DOHH2 (cell line): Measurements from ENCODE around the gene INHBB.
A peak's percentile ranks its signal among the peaks of the same experiment; 100 is the strongest.

ENCODE experiments used
- H3F3A ChIP-seq: fragments of 200-600 bp; sonication (generic), shearing (Covaris generic); 2 replicates; pipeline ENCODE4 v1.6.0; 2016; ENCODE audit warnings: antibody characterized with exemption, mild to moderate bottlenecking; ENCODE audit not compliant: control insufficient read depth, insufficient read depth
- H3K27ac ChIP-seq: fragments of 200-600 bp; sonication (generic); 2 replicates; pipeline ENCODE4 v1.5.1; 2014; ENCODE audit warnings: low read depth, mild to moderate bottlenecking, low read length, moderate library complexity
- H3K27me3 ChIP-seq: fragments of 200-600 bp; sonication (generic); 2 replicates; pipeline ENCODE4 v1.6.1; 2014; ENCODE audit warnings: mild to moderate bottlenecking, low read length, mixed read lengths; ENCODE audit not compliant: control insufficient read depth
- H3K36me3 ChIP-seq: fragments of 200-600 bp; sonication (generic); 2 replicates; pipeline ENCODE4 v1.6.1; 2014; ENCODE audit warnings: mild to moderate bottlenecking, low read length, moderate library complexity, mixed read lengths; ENCODE audit not compliant: control insufficient read depth
- H3K4me1 ChIP-seq: fragments of 200-600 bp; sonication (generic); 2 replicates; pipeline ENCODE4 v1.6.1; 2014; ENCODE audit warnings: mild to moderate bottlenecking, low read length, mixed read lengths; ENCODE audit not compliant: control insufficient read depth
- H3K4me2 ChIP-seq: fragments of 200-600 bp; sonication (generic); 2 replicates; pipeline ENCODE4 v1.6.0; 2014; ENCODE audit warnings: mild to moderate bottlenecking, low read length, moderate library complexity
- H3K4me3 ChIP-seq: fragments of 200-600 bp; sonication (generic); 2 replicates; pipeline ENCODE4 v1.5.1; 2014; ENCODE audit warnings: mild to moderate bottlenecking, low read length, mixed read lengths
- H3K79me2 ChIP-seq: fragments of 200-600 bp; sonication (generic); 2 replicates; pipeline ENCODE4 v1.6.1; 2014; ENCODE audit warnings: mild to moderate bottlenecking, low read length, mixed read lengths; ENCODE audit not compliant: control insufficient read depth
- H3K9me2 ChIP-seq: fragments of 200-600 bp; sonication (generic); replicated peaks from 2 replicates; pipeline ENCODE4 v1.6.1; 2014; ENCODE audit warnings: mild to moderate bottlenecking, low read length, mixed read lengths; ENCODE audit not compliant: control insufficient read depth
- H3K9me3 ChIP-seq: fragments of 200-600 bp; sonication (generic); 2 replicates; pipeline ENCODE4 v1.6.1; 2014; ENCODE audit warnings: antibody characterized with exemption, low read length, mixed read lengths; ENCODE audit not compliant: control insufficient read depth, insufficient read depth
- H4K20me1 ChIP-seq: fragments of 200-600 bp; sonication (generic); 2 replicates; pipeline ENCODE4 v1.6.0; 2014; ENCODE audit warnings: low read depth, mild to moderate bottlenecking, antibody characterized with exemption, low read length, moderate library complexity; ENCODE audit not compliant: control insufficient read depth, insufficient read depth
- EZH2phosphoT487 ChIP-seq: fragments of 200-600 bp; sonication (generic); IDR thresholded peaks from 2 replicates; pipeline ENCODE4 v1.6.1; 2017; ENCODE audit warnings: borderline replicate concordance, mild to moderate bottlenecking, antibody characterized with exemption, low read length, moderate library complexity, mixed read lengths
- TF ChIP-seq, protein P1 (sequence below): fragments of 200-600 bp; sonication (generic); IDR thresholded peaks from one replicate; pipeline ENCODE4 v1.5.1; 2014; ENCODE audit warnings: antibody characterized with exemption, mild to moderate bottlenecking, low read depth, low read length; ENCODE audit not compliant: poor library complexity, severe bottlenecking

INHBB gene

DNA sequence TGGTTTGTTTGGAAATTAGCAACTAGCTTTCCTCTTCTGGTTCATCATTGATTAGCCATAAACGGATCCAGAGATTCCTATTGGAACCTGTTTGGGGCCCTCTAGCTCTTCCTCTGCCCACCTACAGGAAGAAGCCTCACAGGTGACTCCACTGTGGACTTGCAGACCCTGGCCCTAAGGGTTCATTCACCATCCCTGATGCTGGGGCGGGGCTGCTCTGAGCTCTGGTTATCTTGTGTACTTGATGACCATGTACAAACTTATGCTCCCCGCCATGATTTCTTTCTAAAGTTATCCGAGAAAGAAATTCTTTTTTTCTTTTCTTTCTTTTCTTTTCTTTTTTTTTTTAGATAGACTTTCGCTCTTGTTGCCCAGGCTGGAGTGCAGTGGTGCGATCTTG lies 33.9 kb upstream of the INHBB start:
- H3K9me2 ChIP-seq: no peaks in the 10 kb centered on the region
- H3K4me1 ChIP-seq: peaks cover 52% of the 10 kb centered on the region
- H3K9me3 ChIP-seq: no peaks in the 10 kb centered on the region
- H3F3A ChIP-seq: peaks cover 4% of the 10 kb centered on the region; the same call in 1 of the 2 replicates
- no peaks in the 10 kb centered on the region for H3K79me2 ChIP-seq
- H3K4me3 ChIP-seq: no peak overlapping the region
- H3K36me3 ChIP-seq: no peaks in the 10 kb centered on the region
- no peaks in the 10 kb centered on the region for H3K27me3 ChIP-seq
- no peak overlapping the region for H3K4me2 ChIP-seq
- H4K20me1 ChIP-seq: no peaks in the 10 kb centered on the region
- TF ChIP-seq, protein P1, sequence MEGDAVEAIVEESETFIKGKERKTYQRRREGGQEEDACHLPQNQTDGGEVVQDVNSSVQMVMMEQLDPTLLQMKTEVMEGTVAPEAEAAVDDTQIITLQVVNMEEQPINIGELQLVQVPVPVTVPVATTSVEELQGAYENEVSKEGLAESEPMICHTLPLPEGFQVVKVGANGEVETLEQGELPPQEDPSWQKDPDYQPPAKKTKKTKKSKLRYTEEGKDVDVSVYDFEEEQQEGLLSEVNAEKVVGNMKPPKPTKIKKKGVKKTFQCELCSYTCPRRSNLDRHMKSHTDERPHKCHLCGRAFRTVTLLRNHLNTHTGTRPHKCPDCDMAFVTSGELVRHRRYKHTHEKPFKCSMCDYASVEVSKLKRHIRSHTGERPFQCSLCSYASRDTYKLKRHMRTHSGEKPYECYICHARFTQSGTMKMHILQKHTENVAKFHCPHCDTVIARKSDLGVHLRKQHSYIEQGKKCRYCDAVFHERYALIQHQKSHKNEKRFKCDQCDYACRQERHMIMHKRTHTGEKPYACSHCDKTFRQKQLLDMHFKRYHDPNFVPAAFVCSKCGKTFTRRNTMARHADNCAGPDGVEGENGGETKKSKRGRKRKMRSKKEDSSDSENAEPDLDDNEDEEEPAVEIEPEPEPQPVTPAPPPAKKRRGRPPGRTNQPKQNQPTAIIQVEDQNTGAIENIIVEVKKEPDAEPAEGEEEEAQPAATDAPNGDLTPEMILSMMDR: no peak
- no peak for TF ChIP-seq EZH2phosphoT487
- H3K27ac ChIP-seq: no peak overlapping the region

DNA sequence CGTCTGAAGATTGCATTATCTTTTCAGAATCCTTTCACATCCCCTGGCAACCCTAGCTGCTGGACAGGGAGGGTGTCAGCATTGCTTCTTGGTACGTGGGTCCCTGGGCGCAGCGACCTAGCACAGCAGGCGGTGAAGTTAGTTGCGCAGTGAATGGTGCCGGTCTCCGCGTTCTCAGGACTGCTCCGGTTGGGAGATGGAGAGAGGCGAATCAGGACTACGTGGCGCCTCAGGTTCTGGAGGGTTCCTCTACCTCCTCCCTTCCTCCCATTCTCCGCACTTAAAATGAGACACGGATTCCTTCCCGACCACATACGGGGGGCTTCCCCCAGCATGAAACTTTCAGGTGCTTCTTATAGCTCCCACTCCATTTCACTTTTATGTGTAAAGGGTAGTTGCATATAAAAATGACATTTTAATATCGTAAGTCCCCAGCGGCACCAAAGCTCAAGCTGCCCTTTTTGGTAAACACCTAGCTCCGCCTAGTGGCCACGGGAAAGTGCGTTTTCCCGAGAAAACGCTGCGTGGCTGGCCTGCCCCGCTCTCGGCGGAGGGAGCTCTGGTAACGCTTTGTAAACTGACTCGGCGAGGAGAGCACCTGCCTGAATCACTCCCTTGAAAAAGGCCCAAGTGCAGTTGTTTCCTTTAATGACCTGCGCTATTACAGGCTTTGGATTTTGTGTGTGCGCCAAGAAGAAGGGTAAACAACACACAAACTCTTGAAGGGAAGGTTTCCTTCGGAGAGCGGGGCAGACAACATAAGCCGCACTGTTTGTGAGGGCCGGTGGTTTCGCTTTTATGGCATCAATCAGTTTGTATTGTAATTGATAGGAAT lies 32.9 kb upstream of the INHBB start:
- H3F3A ChIP-seq: peaks cover 4% of the 10 kb centered on the region; the same call in 1 of the 2 replicates
- H3K9me3 ChIP-seq: no peaks in the 10 kb centered on the region
- peak overlapping the region; percentile 65 for H3K4me2 ChIP-seq
- no peak overlapping the region for H3K27ac ChIP-seq
- TF ChIP-seq, protein P1: peak; percentile 89
- no peak for TF ChIP-seq EZH2phosphoT487
- peaks cover 42% of the 10 kb centered on the region for H3K4me1 ChIP-seq
- H3K4me3 ChIP-seq: peak overlapping the region; percentile 62
- H3K9me2 ChIP-seq: no peaks in the 10 kb centered on the region
- H3K36me3 ChIP-seq: no peaks in the 10 kb centered on the region
- H4K20me1 ChIP-seq: no peaks in the 10 kb centered on the region
- H3K27me3 ChIP-seq: no peaks in the 10 kb centered on the region
- no peaks in the 10 kb centered on the region for H3K79me2 ChIP-seq

DNA sequence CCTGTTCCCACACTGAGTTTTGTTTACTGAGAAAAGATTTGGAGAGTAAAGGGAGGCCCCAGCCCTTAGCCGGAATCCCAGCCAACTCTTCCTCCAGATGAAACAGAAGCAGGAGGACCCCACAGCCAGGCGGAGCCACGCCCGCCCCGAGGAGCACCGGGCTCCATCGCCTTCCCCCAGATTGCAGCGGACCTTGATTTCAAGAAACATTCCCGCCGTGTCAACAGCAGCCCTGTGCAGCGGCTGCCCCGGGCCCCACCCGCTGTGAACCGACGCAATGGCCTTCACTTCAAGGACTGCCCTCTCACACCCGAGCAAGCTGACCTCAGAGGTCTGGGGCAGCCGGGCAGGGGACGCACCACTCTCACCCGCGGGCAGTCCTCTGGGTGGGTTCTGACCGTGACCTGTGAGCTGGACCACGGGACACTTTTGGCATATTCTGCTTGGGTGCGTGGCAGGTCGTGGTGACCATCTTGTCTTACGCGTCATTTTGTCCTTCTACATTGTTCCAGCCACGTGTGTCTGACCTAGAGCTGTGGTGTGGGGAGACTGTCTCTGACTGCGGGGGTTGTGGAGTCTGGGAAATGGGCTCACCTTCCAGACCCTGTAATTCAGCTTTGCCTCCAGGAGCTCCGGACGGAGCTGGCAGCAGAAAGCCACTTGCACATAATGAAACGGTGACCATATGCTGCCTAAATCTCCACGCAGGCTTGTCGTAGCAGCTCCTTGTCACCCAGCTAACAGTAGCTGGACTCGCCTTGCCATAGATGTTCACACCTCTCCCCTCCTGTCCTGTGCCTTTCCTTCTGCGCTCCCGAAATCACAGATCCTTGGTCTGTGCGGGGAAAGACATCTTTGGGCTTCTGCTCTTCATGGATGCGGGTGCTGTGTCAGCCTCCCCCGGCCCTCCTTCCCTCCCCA lies 32.0 kb upstream of the INHBB start:
- no peaks in the 10 kb centered on the region for H3K79me2 ChIP-seq
- H3K4me2 ChIP-seq: no peak overlapping the region; the same call in 1 of the 2 replicates
- no peak overlapping the region for H3K27ac ChIP-seq
- H3K4me3 ChIP-seq: no peak overlapping the region
- TF ChIP-seq, protein P1: no peak
- TF ChIP-seq EZH2phosphoT487: no peak
- H4K20me1 ChIP-seq: no peaks in the 10 kb centered on the region
- no peaks in the 10 kb centered on the region for H3K36me3 ChIP-seq
- no peaks in the 10 kb centered on the region for H3K9me2 ChIP-seq
- H3K9me3 ChIP-seq: no peaks in the 10 kb centered on the region
- H3K4me1 ChIP-seq: peaks cover 34% of the 10 kb centered on the region
- peaks cover 4% of the 10 kb centered on the region; the same call in 1 of the 2 replicates for H3F3A ChIP-seq
- H3K27me3 ChIP-seq: no peaks in the 10 kb centered on the region
